ENCODE data around the gene TINAGL1.
"Not testable (repeated sequence)": the region's sequence is repeated elsewhere in the genome, so short reads cannot be mapped to it uniquely, and the experiment has no call there.

The TINAGL1 gene

GRCh38 chr1:31583995-31584868 lies 7.9 kb downstream of the TINAGL1 start:
- no peak for DNase-seq (ENCODE audit: low read depth)

- DNase-seq (ENCODE audit: low read depth): no peak
These were observed 8.8 kb downstream of the TINAGL1 start for GRCh38 chr1:31584869-31585735.

GRCh38 chr1:31585736-31586365 lies 9.5 kb downstream of the TINAGL1 start:
- no peak for DNase-seq (ENCODE audit: low read depth)

- no peak for DNase-seq (ENCODE audit: low read depth)
These were observed 10.3 kb downstream of the TINAGL1 start for GRCh38 chr1:31586376-31587327.

- not testable (repeated sequence) for DNase-seq (ENCODE audit: low read depth)
These were observed 11.0 kb downstream of the TINAGL1 start for GRCh38 chr1:31587328-31587699.

GRCh38 chr1:31587720-31588423 lies 11.6 kb downstream of the TINAGL1 start:
- DNase-seq (ENCODE audit: low read depth): peak; percentile 36

- no peak for DNase-seq (ENCODE audit: low read depth)
These were observed 12.6 kb downstream of the TINAGL1 start for GRCh38 chr1:31588751-31589515.

GRCh38 chr1:31591425-31592093 lies 15.2 kb downstream of the TINAGL1 start:
- DNase-seq (ENCODE audit: low read depth): no peak

- DNase-seq (ENCODE audit: low read depth): no peak
These were observed 15.8 kb downstream of the TINAGL1 start for GRCh38 chr1:31592132-31592531.

- DNase-seq (ENCODE audit: low read depth): no peak
These were observed 16.9 kb downstream of the TINAGL1 start for GRCh38 chr1:31593136-31593665.

GRCh38 chr1:31593770-31594632 lies 17.7 kb downstream of the TINAGL1 start:
- DNase-seq (ENCODE audit: low read depth): peak; percentile 43

- no peak for DNase-seq (ENCODE audit: low read depth)
These were observed 19.8 kb downstream of the TINAGL1 start for GRCh38 chr1:31595836-31596736.

GRCh38 chr1:31596737-31597097 lies 20.4 kb downstream of the TINAGL1 start:
- no peak for DNase-seq (ENCODE audit: low read depth)

- no peak for DNase-seq (ENCODE audit: low read depth)
These were observed 22.7 kb downstream of the TINAGL1 start for GRCh38 chr1:31598980-31599379.

GRCh38 chr1:31600641-31601040 lies 24.3 kb downstream of the TINAGL1 start:
- no peak for DNase-seq (ENCODE audit: low read depth)

- no peak for DNase-seq (ENCODE audit: low read depth)
These were observed 25.8 kb downstream of the TINAGL1 start for GRCh38 chr1:31602081-31602480.

GRCh38 chr1:31605908-31606427 lies 29.7 kb downstream of the TINAGL1 start:
- no peak for DNase-seq (ENCODE audit: low read depth)
